ENCODE measurements around the gene MEOX2.

MEOX2 gene

DNA sequence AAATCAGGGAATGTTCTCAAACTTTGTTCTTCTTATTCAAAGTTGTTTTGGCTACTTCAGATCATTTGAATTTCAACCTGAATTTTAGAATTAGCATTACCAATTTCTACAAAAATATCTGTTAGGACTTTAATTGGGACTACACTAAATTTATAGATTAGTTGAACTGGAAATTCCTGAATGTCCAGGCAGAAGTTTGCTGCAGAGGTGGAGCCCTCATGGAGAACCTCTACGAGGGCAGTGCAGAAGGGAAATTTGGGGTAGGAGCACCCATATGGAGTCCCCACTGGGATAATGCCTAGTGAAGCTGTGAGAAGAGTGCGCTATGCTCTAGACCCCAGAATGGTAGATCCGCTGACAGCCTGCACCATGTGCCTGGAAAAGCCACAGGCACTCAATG is 101.9 kb downstream of the MEOX2 start:
- TF ChIP-seq, protein P1, sequence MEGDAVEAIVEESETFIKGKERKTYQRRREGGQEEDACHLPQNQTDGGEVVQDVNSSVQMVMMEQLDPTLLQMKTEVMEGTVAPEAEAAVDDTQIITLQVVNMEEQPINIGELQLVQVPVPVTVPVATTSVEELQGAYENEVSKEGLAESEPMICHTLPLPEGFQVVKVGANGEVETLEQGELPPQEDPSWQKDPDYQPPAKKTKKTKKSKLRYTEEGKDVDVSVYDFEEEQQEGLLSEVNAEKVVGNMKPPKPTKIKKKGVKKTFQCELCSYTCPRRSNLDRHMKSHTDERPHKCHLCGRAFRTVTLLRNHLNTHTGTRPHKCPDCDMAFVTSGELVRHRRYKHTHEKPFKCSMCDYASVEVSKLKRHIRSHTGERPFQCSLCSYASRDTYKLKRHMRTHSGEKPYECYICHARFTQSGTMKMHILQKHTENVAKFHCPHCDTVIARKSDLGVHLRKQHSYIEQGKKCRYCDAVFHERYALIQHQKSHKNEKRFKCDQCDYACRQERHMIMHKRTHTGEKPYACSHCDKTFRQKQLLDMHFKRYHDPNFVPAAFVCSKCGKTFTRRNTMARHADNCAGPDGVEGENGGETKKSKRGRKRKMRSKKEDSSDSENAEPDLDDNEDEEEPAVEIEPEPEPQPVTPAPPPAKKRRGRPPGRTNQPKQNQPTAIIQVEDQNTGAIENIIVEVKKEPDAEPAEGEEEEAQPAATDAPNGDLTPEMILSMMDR (conservative IDR thresholded peaks at IDR 0.05; ENCODE audit: low read depth): no peak
- CTCF ChIA-PET: no interaction called here
- no peak overlapping the region for H3K27ac ChIP-seq
- DNase-seq (ENCODE audit: low spot score): no peak
- POLR2A ChIA-PET (ENCODE audit: low non-redundant PET): no interaction called here

DNA sequence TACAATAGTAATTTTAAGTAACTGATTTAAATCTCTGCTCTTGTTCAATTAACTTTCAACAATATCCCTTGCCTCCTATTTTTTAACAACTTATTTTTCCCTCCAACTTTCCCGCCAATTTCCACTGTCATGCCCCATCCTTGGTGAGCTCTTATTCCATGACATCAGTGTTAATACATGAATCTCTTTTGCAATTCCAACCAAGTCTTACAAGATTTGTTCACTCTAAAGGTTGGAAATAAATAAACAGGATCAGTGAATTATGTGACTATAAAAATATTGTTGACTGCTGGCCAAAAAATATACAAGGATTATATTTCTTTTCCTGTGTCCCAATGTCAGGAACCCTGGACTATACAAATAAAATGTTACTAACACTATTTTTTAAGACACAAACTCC is 103.7 kb downstream of the MEOX2 start:
- DNase-seq (ENCODE audit: low spot score): no peak
- ChIA-PET CTCF (no interaction called here), POLR2A (ENCODE audit: low non-redundant PET) (no interaction called here)
- TF ChIP-seq, protein P1 (conservative IDR thresholded peaks at IDR 0.05; ENCODE audit: low read depth): no peak
- H3K27ac ChIP-seq: no peak overlapping the region

DNA sequence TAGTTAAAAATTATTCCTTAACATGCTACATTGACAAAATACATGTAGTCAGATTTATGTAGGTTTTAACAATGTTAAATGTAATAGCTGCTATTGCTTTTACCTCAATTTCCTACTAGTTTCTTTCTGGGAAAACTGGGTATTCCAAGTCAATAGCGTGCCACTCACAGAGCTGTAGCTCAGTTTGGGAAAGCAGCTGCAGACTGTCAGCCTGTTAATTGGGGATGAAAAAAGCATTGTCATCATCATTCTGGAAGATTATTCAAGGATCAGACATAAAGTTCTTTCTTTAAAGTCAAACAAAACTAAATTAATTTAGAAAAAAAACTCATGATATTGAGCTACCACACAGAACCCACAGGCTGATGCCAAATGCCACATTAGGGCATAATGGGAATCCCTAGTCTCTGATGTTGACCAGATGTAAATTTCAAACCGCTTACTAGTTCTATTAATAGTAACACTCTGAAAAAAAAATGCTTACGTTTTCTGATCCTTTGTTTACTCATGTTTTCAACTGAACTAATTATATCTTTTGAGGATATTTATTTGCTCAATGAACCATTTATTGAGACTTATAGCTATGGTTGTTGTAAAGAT is 105.0 kb downstream of the MEOX2 start:
- DNase-seq (ENCODE audit: low spot score): no peak
- ChIA-PET POLR2A (ENCODE audit: low non-redundant PET) (no interaction called here), CTCF (no interaction called here)
- H3K27ac ChIP-seq: no peak overlapping the region
- TF ChIP-seq, protein P1 (conservative IDR thresholded peaks at IDR 0.05; ENCODE audit: low read depth): no peak

DNA sequence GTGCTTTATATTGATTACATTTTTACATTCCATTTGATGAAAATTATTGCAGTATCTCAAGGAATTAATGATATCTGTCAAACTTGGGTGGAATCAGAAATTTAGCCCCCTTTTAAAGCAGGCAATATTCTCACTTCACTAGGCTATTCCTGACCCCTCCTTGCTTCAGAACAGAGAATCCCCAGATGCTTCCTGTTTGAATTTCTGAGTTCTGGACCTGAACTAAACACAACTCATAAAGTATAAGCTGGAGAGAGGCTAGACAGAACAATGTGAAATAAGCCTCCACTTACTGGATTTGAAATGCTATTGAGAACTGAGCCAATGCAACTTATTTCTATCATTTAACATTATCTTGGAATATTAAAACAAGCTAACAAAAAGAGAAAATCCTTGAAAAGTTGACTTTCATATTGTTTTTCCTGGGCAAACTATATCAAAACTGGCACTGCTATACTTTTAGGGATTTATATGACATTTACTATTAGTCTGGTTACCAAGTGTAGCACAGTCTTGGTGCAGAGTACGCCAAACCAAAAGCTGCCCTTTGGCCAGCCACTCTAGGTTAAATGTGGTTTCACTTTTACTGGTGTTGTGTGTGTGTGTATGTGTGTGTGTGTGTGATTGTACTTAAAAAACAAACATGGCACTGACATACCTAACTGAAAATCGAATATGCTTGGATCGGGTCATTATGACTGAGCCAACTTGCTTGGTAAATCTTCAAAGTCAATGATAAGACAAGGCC is 105.7 kb downstream of the MEOX2 start:
- no peak for DNase-seq (ENCODE audit: low spot score)
- POLR2A ChIA-PET (ENCODE audit: low non-redundant PET): no interaction called here
- CTCF ChIA-PET: interaction anchor here (0.6 kb wide), 1 partner anchor 497 kb away, joined by 3 read pairs; no protein-coding TSS in a partner anchor
- TF ChIP-seq, protein P1 (conservative IDR thresholded peaks at IDR 0.05; ENCODE audit: low read depth): no peak
- no peak overlapping the region for H3K27ac ChIP-seq

DNA sequence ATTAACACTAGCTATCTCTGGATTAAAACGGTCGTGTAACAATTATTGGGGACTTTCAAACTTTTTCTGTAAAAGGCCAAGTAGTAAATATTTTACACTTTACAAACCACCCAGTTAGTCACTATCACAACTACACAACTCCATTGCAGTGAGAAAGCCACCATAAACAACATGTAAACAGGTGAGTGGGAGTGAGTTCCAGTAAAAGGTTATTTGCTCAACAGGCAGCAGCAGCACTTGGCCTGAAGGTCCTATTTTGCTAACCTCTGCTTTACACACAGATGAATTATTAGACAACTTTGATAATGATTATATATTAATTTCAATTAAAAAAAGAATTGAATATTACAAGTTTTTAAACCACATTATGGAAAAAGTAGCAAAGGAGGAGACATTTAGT is 108.9 kb downstream of the MEOX2 start:
- no peak overlapping the region for H3K27ac ChIP-seq
- TF ChIP-seq, protein P1 (conservative IDR thresholded peaks at IDR 0.05; ENCODE audit: low read depth): no peak
- no peak for DNase-seq (ENCODE audit: low spot score)
- ChIA-PET CTCF (no interaction called here), POLR2A (ENCODE audit: low non-redundant PET) (no interaction called here)

DNA sequence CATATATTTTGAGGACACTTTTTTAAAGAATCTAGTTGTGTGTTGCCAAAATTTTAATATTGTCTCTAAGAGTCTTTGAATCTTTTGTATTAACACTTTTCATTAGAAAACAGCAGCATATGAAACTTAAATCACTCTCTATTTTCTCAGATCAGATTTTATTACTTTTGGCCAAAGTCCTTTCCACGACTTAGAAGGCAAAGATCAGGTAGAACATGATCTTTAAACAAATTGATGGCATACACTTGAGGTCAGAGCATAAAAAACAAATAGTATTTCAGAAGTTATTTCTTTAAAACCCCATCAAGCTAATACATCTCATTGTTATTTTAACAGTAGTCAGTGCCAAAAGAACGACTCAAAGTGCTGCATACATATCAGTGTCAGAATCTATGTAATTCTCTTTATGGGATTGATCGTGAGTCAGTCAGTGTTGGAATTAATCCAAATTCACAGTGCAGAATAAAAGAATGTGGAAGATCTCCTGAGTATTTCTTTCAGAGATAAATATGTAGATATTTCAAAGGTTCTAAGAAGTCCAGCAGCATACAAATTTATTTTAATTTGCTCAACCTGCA is 115.1 kb downstream of the MEOX2 start:
- DNase-seq (ENCODE audit: low spot score): peak; percentile 7
- TF ChIP-seq, protein P1 (conservative IDR thresholded peaks at IDR 0.05; ENCODE audit: low read depth): no peak
- ChIA-PET CTCF (no interaction called here), POLR2A (ENCODE audit: low non-redundant PET) (no interaction called here)
- no peak overlapping the region for H3K27ac ChIP-seq
